OCI-LY7 (cell line): Measurements from ENCODE around the gene MAP2K5.

Experiments used
- CTCF ChIP-seq: fragments of 200-600 bp; sonication (generic); conservative IDR thresholded peaks from 2 replicates; pipeline ENCODE4 v1.5.1; 2014; ENCODE audit warnings: mild to moderate bottlenecking, antibody characterized with exemption, low read length, moderate library complexity, mixed read lengths
- EZH2phosphoT487 ChIP-seq: fragments of 200-600 bp; sonication (generic); IDR thresholded peaks from 2 replicates; pipeline ENCODE4 v1.6.1; 2018; ENCODE audit warnings: low read depth, borderline replicate concordance, mild to moderate bottlenecking, mixed run types, antibody characterized with exemption, low read length, moderate library complexity, mixed read lengths

GRCh38 chr15:67803299-67803698, 260.8 kb downstream of the MAP2K5 start:
- no peak for TF ChIP-seq CTCF
- no peak for TF ChIP-seq EZH2phosphoT487
